Measurements from ENCODE around the gene TNK2. TPM values are rescaled to one million over a fixed set of nuclear protein-coding genes. Genes with fewer than 3 reads are reported as not detected.

The TNK2 gene
- polyA plus RNA-seq, 1 donor (not counting 4 experiments of a cell fraction or from before 2014, with no cell fraction given), result 15.8 TPM

GRCh38 chr3:195847055-195847950 is 61.0 kb downstream of the TNK2 start:
- no peaks in the 10 kb centered on the region for H3K9me3 ChIP-seq (ENCODE audit: control insufficient read depth, low read depth, low read length)
- DNase-seq (ENCODE audit: low read depth, low spot score) (no peak), FAIRE-seq (no peak)
- no peaks in the 10 kb centered on the region for H3K79me2 ChIP-seq (ENCODE audit: control insufficient read depth, insufficient read depth, low read length)
- dilution Hi-C loops (cut with MboI; ENCODE audit: extremely low pct_ligation_motif_present, low sequenced_read_pairs), result no loop called here
- no peak overlapping the region for H3K9ac ChIP-seq (ENCODE audit: control insufficient read depth, extremely low read depth, insufficient read depth, low read length)
- H3K4me1 ChIP-seq (ENCODE audit: control insufficient read depth, extremely low read depth, insufficient read depth, low read length), result no peaks in the 10 kb centered on the region
- no peak overlapping the region for H3K4me3 ChIP-seq (ENCODE audit: control insufficient read depth in 2 of 3, extremely low read depth in 1 of 3, insufficient read depth in 2 of 3, low read depth in 1 of 3, low read length in 3 of 3)
- H4K20me1 ChIP-seq (ENCODE audit: control insufficient read depth, extremely low read depth, insufficient read depth, low read length), result no peaks in the 10 kb centered on the region
- no peaks in the 10 kb centered on the region for H3K9me1 ChIP-seq (ENCODE audit: control insufficient read depth, extremely low read depth, insufficient read depth, low read length)
- no peaks in the 10 kb centered on the region for H3K36me3 ChIP-seq (ENCODE audit: control insufficient read depth in 2 of 2, extremely low read depth in 1 of 2, insufficient read depth in 2 of 2, low read length in 2 of 2)
- no peaks in the 10 kb centered on the region for H3K27me3 ChIP-seq (ENCODE audit: control insufficient read depth, extremely low read depth, insufficient read depth, low read length)
- no peak overlapping the region for H3K4me2 ChIP-seq (ENCODE audit: control insufficient read depth, extremely low read depth, insufficient read depth, low read depth, low read length)
- no peak overlapping the region for H2AFZ ChIP-seq (ENCODE audit: control insufficient read depth, low read length)
- TF ChIP-seq CTCF (optimal IDR thresholded peaks at IDR 0.05 in 1 of 3, IDR thresholded peaks at IDR 0.05 in 1 of 3, conservative IDR thresholded peaks at IDR 0.05 in 1 of 3; ENCODE audit: extremely low read depth in 1 of 3, insufficient read depth in 2 of 3, low read length in 3 of 3) (no peak), EZH2 (IDR thresholded peaks at IDR 0.05; ENCODE audit: low read length) (no peak)
- no peak overlapping the region for H3K27ac ChIP-seq (ENCODE audit: control insufficient read depth, insufficient read depth, low read length)

- no peaks in the 10 kb centered on the region for H3K9me1 ChIP-seq (ENCODE audit: control insufficient read depth, extremely low read depth, insufficient read depth, low read length)
- H4K20me1 ChIP-seq (ENCODE audit: control insufficient read depth, extremely low read depth, insufficient read depth, low read length), result no peaks in the 10 kb centered on the region
- no peaks in the 10 kb centered on the region for H3K79me2 ChIP-seq (ENCODE audit: control insufficient read depth, insufficient read depth, low read length)
- H3K4me3 ChIP-seq (ENCODE audit: control insufficient read depth in 2 of 3, extremely low read depth in 1 of 3, insufficient read depth in 2 of 3, low read depth in 1 of 3, low read length in 3 of 3), result no peak overlapping the region
- dilution Hi-C loops (cut with MboI; ENCODE audit: extremely low pct_ligation_motif_present, low sequenced_read_pairs), result no loop called here
- no peak for TF ChIP-seq EZH2 (IDR thresholded peaks at IDR 0.05; ENCODE audit: low read length)
- no peak for TF ChIP-seq CTCF (optimal IDR thresholded peaks at IDR 0.05 in 1 of 3, IDR thresholded peaks at IDR 0.05 in 1 of 3, conservative IDR thresholded peaks at IDR 0.05 in 1 of 3; ENCODE audit: extremely low read depth in 1 of 3, insufficient read depth in 2 of 3, low read length in 3 of 3)
- H3K9me3 ChIP-seq (ENCODE audit: control insufficient read depth, low read depth, low read length), result no peaks in the 10 kb centered on the region
- no peak for FAIRE-seq
- H3K36me3 ChIP-seq (ENCODE audit: control insufficient read depth in 2 of 2, extremely low read depth in 1 of 2, insufficient read depth in 2 of 2, low read length in 2 of 2), result no peaks in the 10 kb centered on the region
- no peak overlapping the region for H3K27ac ChIP-seq (ENCODE audit: control insufficient read depth, insufficient read depth, low read length)
- no peak overlapping the region for H3K9ac ChIP-seq (ENCODE audit: control insufficient read depth, extremely low read depth, insufficient read depth, low read length)
- H2AFZ ChIP-seq (ENCODE audit: control insufficient read depth, low read length), result no peak overlapping the region
- H3K4me1 ChIP-seq (ENCODE audit: control insufficient read depth, extremely low read depth, insufficient read depth, low read length), result no peaks in the 10 kb centered on the region
- H3K27me3 ChIP-seq (ENCODE audit: control insufficient read depth, extremely low read depth, insufficient read depth, low read length), result no peaks in the 10 kb centered on the region
- no peak overlapping the region for H3K4me2 ChIP-seq (ENCODE audit: control insufficient read depth, extremely low read depth, insufficient read depth, low read depth, low read length)
- no peak for DNase-seq (ENCODE audit: low read depth, low spot score)
Observed at GRCh38 chr3:195845483-195845882, 62.9 kb downstream of the TNK2 start.

Measured in keratinocyte (primary cell).